Right hindlimb (tissue), 1 donor: ENCODE data around the gene CCL23.
"Not testable (repeated sequence)": the region's sequence is repeated elsewhere in the genome, so short reads cannot be mapped to it uniquely, and the experiment has no call there.

Source experiments
- DNase-seq: peaks from one replicate; pipeline ENCODE4 v3.0.0-alpha.2; 2018

CCL23 gene, protein sequence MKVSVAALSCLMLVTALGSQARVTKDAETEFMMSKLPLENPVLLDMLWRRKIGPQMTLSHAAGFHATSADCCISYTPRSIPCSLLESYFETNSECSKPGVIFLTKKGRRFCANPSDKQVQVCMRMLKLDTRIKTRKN

DNA sequence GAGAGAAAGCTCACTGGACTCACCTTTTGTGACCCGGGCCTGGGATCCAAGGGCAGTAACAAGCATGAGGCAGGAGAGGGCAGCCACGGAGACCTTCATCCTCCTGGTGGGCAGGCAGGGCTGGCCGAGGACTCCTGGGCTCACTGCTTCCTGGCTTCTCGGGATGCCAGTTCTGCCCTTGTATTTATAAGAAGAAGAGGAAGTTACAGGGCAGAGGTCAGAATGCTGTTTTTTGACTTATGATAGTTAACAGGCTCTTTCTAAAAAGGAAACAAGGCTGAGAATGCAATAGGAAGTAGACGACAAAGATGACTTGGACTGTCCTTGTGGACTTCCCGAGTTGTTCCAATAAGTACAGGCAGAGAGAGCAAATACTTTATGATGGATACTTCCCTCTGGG lies at the start of gene CCL23:
TSS of gene CCL23 (minus strand) at position 174 of the 400 bp plus-strand sequence. CDS start at position 99, 75 bp downstream.
- no peak for DNase-seq

DNA sequence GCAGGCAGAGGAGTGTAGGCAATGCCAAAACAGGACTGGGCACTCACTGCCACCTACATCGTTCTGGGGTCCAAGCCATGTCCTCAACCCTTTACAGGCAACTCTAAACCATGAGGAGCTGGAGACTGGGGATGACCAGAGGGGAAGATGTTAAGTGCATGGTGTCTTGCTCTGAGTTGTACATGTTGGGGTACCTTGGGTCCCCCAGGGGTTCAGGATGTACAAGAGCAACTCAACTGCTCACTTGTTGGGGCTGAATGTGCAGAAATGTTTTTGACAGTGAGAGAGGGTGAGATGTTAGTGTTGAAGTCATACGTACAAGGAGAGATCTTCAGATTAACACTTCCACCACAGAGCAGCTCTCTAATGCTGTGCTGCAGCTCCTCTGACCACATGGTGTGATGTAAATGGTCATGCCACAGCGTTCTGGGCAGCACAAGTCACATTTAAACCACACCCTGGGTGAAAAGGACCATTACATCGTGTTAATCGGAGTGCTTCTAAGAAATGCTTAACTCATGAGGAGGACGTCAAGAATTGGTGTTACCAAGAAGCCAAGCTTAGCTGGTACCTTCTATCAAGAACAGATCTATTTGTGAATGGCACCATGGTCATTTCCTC lies 48.7 kb upstream of the CCL23 start:
- DNase-seq = no peak

DNA sequence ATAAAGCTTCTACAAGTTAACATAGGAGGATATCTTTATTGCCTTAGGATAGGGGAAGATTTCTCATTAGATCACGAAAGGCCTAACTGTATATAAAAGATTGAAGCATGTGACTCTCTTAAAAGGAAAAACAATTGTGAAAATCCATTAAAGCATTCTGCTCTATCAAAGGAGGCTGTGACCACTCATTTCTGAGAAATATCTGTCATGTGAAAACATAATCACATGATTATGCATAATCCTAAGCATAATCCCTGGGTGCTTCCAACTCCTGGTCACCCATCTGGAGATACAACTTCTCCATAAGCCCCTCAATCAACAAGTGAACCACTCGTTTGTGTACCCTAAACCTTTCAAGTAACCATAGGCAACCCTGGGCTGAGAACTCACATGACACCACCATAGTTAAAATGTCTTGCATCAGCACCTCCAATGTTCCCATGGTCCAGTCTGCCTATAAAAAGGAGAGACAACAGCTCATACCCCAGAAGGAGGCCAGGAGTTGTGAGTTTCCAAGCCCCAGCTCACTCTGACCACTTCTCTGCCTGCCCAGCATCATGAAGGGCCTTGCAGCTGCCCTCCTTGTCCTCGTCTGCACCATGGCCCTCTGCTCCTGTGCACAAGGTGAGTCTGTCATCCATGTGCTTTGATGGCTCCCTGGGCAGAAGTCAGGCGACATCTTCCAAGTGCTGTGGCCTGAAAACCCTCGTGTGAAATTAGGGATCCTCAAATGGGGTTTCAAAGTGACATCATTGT lies 46.2 kb upstream of the CCL23 start, which contains the start of gene CCL18:
TSS of gene CCL18 (plus strand) at position 487 of the 756 bp plus-strand sequence. CDS start at position 558, 71 bp downstream.
- no peak for DNase-seq

DNA sequence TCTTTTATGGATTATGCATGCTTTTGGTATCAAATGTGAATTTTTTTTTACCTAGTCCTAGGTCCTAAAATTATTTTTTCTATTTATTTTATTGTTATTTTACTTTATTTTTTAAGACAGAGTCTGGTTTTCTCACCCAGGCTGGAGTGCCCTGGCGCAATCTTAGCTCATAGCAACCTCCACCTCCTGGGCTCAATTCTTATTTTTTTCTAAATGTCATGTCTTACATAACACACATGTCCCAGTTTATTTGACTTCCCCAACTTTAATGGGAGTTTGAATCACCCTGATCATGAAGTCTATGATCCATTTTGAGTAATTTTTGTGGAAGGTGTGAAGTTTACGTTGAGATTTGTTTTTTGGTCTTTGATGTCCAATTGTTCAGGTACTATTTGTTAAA lies 43.0 kb upstream of the CCL23 start:
- no peak for DNase-seq

DNA sequence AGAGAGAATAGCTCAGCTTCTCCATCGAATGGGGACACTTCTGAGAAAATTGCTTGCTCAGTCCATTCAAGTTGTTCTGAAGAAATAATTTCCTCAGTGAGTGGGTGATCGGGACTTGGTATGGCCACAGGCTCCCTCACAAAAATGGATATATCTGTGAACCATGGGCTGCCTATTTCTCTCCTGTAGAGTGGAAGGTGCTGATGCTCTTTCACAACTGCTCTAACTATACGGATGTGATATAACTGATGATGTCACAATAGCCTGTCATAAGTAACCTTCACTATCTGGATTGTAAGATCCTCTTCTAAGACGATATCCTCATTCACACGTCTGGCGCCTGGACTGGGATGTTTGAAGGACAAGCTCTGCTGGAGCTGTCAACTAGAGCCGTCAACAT lies 41.6 kb upstream of the CCL23 start:
- no peak for DNase-seq

DNA sequence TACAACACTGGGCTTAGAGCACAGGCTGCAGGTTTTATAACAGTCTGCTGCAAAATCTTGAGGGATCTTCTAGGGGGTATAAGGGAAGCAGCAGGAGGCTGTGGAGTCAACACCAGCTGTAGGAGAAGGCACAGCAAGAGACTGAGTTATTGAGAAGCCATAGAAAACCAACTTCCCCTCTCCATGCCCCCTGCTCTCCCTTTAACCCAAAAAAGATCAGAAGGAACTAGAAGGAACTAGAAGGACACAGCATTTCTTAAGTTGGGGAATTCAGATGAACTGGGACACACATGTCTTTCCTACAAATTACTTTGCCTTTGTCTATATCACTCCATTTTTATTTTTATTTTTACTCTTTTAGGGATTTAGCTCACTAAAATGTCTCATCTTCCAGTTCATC lies 40.1 kb upstream of the CCL23 start:
- no peak for DNase-seq

DNA sequence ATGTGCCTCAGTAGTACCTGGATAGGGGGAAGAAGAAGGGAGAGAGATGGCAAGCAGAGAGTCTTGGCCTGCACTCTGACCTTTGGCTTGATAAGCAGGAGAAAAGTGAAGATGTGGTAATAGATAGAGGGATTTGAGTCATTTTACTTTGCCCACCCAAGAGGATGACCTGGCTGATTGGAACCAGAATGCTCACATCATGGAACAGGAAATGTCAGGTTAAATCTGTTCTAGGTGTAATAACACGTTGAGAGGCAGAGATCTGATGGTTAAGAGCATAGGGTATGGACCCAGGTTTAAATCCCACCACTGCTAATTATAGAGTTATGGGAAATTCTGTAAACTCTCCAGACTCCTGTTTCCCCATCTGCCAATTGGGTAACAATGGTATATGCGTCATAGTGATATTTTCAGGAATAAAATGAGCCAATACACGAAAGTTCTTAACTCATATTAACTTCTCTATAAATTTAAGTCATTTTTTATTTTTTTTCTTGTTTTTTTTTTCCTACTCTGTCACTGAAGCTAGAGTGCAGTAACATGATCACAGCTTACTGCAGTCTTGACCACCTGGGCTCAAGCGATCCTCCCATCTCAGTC lies 38.2 kb upstream of the CCL23 start:
- no peak for DNase-seq

DNA sequence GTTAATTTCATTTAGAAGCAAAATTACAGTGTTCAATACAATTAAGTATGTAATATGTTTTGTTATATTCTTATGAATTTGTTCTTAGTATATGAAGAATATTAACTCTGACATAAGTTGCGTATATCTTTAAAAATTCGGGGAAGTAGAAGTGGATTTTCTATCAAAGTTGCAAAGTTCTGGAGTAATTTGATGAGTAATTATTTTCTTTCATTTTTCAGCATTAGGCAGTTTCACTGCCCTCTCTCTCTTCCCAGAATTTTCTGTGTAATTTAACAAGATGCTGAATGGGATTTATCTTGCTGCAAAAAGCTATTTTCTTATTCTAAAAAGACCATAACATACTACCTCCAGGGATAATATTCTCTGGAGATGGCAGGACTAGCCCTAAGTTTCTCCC lies 37.4 kb upstream of the CCL23 start:
- no peak for DNase-seq

DNA sequence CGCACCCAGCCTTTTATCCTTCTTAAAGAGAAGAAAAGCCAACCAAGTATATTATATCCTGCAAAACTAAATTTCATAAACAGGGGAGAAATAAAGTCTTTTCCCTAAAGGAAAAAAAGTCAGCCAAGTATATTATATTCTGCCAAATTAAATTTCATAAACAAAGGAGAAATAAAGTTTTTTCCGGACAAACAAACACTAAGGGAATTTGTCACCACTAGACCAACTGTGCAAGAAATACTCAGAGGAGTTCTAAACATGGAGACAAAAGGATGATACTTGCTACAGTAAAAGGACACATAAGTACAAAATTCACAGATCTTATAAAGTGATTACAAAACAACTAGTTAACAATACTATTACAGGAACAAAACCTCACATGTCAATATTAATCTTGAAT lies 31.9 kb upstream of the CCL23 start:
- no peak for DNase-seq

DNA sequence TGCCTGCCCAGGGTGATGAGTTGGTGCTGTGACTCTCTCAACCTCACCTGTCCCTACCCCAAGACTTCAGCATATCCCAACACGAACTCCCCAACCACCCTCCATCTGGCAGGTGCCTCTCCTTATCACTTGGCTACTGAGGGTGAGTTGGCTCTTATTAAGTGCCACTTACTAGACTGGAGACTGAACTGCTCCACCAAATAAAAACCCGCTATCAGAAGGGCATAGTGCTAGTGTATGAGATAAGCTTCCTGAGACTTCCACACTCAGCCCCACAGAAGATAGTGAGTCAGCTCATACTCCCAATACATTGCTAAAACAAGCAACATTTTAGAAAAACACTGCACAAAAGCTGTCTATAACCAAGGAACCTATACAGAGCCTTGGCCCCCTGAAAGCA lies 30.3 kb upstream of the CCL23 start:
- DNase-seq = no peak

DNA sequence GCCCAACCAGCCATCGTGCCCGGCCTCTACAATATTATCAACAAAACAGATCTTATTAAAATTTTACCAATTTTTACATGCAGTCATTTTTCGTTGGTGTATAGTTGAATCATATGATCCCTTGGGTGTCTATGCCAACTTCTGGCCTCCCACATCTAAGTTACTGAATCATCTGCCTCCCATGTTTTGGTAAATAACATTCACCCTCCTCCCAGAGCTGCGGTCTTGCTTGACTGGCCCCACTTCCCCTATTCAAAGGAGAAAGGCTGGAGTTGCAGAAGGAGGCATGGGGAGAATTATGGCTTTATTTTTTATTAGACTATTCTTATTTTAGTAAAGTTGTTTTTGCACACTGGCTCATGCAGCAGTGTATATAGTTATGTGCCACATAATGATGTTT lies 18.5 kb upstream of the CCL23 start:
- DNase-seq = no peak

DNA sequence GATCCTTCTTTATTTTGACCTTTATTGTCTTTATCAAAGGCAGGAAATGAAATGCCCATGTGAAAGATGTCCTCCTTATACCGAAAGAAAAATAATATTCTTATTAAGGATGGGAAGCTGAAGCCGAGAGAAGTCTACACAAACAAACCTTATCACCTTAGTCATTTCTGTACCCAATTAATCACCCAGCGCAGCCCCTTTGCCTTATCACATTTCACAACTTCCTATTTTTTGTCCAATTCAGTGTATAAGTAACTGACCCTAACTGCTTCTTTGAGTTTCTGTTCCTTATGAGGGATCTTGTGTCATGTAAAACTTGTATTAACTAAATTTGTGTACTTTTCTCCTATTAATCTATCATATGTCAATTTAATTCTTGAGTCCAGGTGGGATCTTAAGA lies 16.4 kb upstream of the CCL23 start:
- no peak for DNase-seq

DNA sequence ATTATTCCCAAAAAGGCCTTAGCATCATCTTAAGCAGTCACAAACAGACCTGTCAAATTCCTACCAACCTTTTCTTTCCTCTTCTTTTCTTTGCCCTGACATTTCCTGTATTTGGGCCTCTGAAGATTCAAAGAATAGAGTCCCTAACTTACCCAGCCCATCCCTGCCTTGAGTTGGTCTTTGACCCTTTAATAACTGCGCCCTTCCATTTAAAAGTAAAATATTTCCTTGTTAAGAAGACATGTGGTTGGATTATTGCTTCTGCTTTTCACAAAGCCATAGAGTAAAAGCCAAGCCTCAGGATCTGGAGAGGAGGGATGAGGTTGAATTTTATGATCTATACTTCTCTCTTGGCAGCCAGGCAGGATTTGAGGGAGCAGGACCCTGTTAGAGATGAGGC lies 13.2 kb upstream of the CCL23 start:
- DNase-seq = no peak

DNA sequence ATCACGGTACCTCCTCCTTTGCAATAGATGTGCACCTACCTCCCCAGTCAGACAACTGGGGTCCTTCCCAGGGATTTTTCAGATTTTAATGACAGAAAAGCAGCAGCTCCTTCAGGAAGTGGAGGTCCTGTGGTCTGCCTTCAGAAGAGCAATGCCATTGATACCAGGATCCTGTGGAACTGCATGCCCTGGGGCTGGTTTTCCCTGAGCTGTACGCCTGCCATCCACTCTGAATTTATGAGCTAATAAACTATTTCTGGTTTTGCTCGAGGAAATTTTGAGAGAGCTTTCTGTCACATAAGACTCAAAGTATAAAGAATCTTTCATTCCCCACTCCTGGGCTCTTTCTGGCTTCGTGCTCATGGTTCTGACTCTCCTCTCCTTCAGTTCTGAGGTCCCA lies 10.0 kb upstream of the CCL23 start:
- DNase-seq = no peak

DNA sequence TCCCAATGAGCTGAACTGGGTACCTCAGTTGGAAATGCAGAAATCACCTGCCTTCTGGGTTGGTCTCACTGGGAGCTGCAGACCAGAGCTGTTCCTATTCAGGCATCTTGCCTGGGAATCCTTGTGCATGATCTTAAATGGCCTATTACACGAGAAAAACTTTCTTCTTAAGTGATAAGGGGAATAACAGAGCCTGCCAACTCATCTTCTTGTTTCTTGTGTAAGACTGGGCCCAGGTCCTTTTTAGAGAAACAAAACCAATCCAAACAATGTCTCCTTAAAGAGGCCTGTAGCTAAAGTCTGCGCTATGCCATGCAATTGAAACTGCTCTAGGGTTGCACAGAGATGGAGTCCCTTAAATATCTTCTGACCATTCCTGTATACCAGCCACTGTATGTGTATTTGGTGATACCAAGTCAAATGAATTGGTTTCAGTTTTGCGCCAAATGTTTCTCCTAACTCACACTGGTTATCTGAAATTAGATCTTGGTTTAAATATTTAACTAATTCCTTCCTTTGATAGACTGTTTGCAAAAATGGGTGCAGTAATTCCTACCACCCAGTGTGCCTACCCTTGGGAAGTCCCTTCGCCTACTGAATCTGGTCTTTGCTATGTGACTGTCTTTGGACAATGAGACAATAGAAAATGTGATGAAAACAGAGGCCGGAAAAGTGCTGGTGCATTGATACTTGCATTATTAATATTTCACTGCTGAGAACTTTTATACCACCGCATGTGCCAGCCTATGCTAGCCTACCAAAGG lies 6.5 kb upstream of the CCL23 start:
- no peak for DNase-seq

DNA sequence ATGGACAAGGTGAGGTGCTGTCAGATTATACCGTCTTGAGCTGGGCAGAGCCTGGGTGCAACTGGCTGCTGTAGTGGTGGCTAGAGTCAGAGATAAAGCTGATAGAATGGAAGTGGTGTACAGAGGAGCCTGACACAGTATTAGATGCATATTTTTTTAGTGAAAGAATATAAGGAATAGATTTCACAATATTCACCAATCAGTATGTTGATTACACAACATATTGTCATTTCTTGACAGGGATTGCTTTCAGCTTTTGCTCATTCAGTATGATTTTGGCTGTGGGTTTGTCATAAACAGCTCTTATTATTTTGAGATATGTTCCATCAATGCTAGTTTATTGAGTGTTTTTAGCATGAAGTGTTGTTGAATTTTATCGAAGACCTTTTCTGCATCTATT lies 1.7 kb upstream of the CCL23 start:
- no peak for DNase-seq

DNA sequence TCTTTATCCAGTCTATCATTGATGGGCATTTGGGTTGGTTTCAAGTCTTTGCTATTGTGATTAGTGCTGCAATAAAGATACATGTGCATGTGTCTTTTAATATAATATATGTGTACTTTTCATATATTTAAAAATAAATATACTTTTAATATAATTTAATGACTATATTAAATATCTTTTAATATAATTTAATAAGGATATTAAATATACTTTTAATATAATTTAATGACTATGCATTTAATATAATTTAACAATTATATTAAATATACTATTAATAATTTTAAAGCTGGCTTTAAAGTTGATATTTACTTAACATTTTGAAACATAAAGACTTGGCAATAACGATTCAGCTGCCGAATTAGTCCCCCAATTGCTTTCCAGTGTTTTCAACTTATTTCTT lies 1.2 kb downstream of the CCL23 start:
- no peak for DNase-seq

DNA sequence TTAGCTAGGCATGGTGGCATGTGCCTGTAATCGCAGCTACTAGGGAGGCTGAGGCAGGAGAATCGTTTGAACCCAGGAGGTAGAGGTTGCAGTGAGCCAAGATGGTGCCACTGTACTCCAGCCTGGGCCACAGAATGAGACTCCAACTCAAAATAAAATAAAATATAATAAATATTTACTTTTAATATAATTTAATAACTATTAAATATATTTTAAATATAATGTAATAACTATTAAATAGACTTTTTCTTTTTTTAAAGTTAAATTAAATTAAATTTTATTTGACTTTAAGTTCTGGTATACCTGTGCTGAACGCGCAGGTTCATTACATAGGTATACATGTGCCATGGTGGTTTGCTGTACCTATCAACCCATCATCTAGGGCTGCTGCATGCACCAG lies 1.9 kb downstream of the CCL23 start:
- DNase-seq = not testable (repeated sequence)

DNA sequence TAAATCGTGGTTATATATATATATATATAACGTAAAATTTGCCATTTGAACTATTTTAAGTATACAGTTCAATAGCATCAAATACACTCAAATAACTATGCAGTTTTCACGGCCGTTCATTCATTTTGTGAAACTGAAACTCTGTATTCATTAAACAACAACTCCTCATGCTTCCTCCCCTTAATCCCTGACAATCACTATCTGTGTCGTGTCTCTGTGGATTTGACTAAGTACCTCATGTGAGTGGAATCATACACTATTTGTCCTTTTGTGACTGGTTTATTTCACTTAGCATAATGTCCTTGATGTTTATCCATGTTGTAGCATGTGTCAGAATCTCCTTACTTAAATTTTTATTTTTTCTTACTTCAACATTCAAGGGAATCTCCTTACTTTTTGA lies 2.8 kb downstream of the CCL23 start:
- DNase-seq = no peak

DNA sequence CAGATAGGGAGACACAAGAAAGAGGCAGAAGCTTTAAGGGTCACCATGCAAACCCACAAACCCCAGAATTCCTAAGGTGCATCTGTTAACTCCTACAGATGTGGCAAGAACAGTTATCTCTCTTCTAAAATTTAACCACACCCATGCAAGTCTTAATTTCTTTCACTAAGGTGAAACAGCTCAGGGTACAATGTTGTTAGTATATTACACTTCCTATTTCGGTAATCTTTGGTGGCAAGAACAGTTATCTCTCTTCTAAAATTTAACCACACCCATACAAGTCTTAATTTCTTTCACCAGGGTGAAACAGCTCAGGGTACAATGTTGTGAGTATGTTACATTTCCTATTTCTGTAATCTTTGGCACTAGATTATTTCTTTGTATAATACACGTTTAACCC lies 6.6 kb downstream of the CCL23 start:
- DNase-seq = no peak

DNA sequence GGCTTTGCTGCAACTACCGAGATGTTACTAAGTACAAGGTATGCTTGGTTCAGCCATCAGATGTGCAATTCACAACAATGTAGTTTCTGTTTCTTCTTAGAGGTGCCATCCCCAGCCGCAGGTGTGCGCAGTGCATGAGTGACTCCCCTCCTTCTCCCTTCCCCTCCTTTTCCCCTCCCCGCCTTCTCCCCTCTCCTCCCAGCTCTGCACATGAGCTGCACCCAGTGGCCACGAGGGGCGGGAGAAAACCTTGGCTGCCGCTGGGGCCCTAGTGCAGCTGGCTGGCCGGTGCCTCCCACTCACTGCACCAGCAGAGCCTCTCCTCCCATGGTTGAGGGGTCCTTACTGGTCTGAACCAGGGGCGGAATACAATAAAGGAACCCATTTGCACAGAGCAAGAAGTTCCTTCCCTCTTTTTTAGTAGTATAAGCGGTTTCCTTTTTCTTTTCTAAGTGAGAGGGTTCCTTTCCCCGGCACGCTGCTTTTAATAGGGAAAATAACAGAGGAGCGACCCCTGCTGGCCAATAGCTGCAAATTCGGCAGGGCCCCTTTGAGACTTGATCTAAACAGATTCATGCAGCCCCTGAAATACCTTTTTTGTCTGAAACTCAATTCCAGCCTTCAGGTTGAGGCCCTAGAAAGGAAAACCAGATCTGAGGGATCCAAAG lies 8.6 kb downstream of the CCL23 start:
- no peak for DNase-seq

DNA sequence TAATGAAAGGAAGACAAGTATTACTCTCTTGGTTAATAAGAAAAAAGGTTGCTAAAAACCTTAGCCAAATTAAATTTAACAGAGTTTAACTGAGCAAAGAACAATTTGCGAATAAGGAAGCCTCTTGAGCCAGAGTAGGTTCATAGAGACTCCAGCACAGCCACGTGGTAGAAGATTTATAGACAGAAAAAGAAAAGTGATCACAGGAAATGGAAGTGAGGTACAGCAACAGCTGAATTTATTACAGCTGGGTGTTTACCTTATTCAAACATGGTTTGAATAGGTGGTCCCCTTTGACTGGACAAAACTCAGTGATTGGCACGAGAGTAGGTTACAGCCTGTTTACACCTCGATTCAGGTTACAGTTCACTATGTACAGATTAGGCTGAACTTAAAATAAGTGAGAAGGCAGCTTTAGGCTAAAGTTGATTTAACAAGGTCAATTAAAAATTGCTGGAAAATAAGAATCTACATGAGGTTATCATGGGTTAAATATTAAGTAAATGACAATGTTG lies 13.1 kb downstream of the CCL23 start:
- DNase-seq = no peak
